Keratinocyte (primary cell): ENCODE data around the gene CNNM4.

ENCODE experiments used
- EZH2 ChIP-seq: IDR thresholded peaks from one replicate; pipeline ENCODE4 v1.6.1; 2012; ENCODE audit warnings: inconsistent platforms, mild to moderate bottlenecking, low read length, moderate library complexity
- TF ChIP-seq, protein P1 (sequence below), 3 experiments: IDR thresholded peaks in 1 of 3; conservative IDR thresholded peaks in 1 of 3; optimal IDR thresholded peaks in 1 of 3; 2 replicates in 2 of 3; 3 replicates in 1 of 3; pipeline versions ENCODE3 to v1.5.1; 2011; ENCODE audit warnings: low read length in 3 of 3, mild to moderate bottlenecking in 3 of 3, moderate library complexity in 2 of 3, control low read depth in 1 of 3, inconsistent platforms in 1 of 3; ENCODE audit not compliant: insufficient read depth in 2 of 3; ENCODE audit errors: extremely low read depth in 1 of 3

GRCh38 chr2:96734880-96735583 is 25.7 kb upstream of the CNNM4 start:
- TF ChIP-seq, protein P1, sequence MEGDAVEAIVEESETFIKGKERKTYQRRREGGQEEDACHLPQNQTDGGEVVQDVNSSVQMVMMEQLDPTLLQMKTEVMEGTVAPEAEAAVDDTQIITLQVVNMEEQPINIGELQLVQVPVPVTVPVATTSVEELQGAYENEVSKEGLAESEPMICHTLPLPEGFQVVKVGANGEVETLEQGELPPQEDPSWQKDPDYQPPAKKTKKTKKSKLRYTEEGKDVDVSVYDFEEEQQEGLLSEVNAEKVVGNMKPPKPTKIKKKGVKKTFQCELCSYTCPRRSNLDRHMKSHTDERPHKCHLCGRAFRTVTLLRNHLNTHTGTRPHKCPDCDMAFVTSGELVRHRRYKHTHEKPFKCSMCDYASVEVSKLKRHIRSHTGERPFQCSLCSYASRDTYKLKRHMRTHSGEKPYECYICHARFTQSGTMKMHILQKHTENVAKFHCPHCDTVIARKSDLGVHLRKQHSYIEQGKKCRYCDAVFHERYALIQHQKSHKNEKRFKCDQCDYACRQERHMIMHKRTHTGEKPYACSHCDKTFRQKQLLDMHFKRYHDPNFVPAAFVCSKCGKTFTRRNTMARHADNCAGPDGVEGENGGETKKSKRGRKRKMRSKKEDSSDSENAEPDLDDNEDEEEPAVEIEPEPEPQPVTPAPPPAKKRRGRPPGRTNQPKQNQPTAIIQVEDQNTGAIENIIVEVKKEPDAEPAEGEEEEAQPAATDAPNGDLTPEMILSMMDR (optimal IDR thresholded peaks at IDR 0.05 in 1 of 3, IDR thresholded peaks at IDR 0.05 in 1 of 3, conservative IDR thresholded peaks at IDR 0.05 in 1 of 3; ENCODE audit: extremely low read depth in 1 of 3, insufficient read depth in 2 of 3, low read length in 3 of 3) = no peak
- TF ChIP-seq EZH2 = no peak
